IMR-90 (cell line): ENCODE data around the gene MTCL3.

Experiments
- ATAC-seq: fragments of 200-7000 bp; cut with Tn5 transposase; 2 replicates; pipeline ENCODE4 v1.9.1; 2020; ENCODE audit warnings: low read depth, mild to moderate bottlenecking, moderate library complexity
- BruUV-seq: library from RNA; stranded (reverse); fragments of 400-500 nt; replicated peaks from 2 replicates; lab custom pipeline; 2021; lab: Mats Ljungman, UMichigan
- CTCF ChIA-PET: fragments of 300-600 bp; formaldehyde crosslinking; extraction: SDS; loops from one replicate; lab custom pipeline; 2021; ENCODE audit warnings: antibody characterized with exemption; lab: Yijun Ruan, JAX
- POLR2A ChIA-PET: fragments of 300-600 bp; sonication (Branson Sonifier 250); formaldehyde crosslinking; loops from one replicate; lab custom pipeline; 2022; ENCODE audit warnings: antibody characterized with exemption; ENCODE audit not compliant: unreplicated experiment; lab: Charles Lee
- DNase-seq: peaks from one replicate; pipeline ENCODE4 v3.0.0; 2013
- H2AFZ ChIP-seq: replicated peaks from 2 replicates; pipeline ENCODE3; 2013; ENCODE audit warnings: low read length, mild to moderate bottlenecking; ENCODE audit not compliant: poor library complexity
- H2AK5ac ChIP-seq: 2 replicates; pipeline ENCODE4 v1.6.1; 2013; ENCODE audit warnings: low read depth, low read length, inconsistent platforms
- H2AK9ac ChIP-seq: replicated peaks from 2 replicates; pipeline ENCODE3; 2013; ENCODE audit warnings: mild to moderate bottlenecking, low read depth, low read length, moderate library complexity; ENCODE audit not compliant: poor library complexity
- H2BK120ac ChIP-seq: 2 replicates; pipeline ENCODE4 v1.6.1; 2013; ENCODE audit warnings: low read depth, low read length, inconsistent platforms
- H2BK15ac ChIP-seq: 3 replicates; pipeline ENCODE4 v1.6.1; 2013; ENCODE audit warnings: low read depth, low read length, inconsistent platforms
- H2BK20ac ChIP-seq: 2 replicates; pipeline ENCODE4 v1.6.1; 2013; ENCODE audit warnings: low read depth, mild to moderate bottlenecking, inconsistent platforms, low read length, moderate library complexity
- H2BK5ac ChIP-seq: 2 replicates; pipeline ENCODE4 v1.6.1; 2013; ENCODE audit warnings: mild to moderate bottlenecking, low read depth, low read length, inconsistent platforms; ENCODE audit not compliant: poor library complexity, severe bottlenecking
- H3K14ac ChIP-seq: replicated peaks from 2 replicates; pipeline ENCODE4 v1.6.1; 2013; ENCODE audit warnings: low read depth, low read length, inconsistent platforms
- H3K18ac ChIP-seq: 2 replicates; pipeline ENCODE4 v1.6.1; 2013; ENCODE audit warnings: low read depth, low read length, control low read depth
- H3K23ac ChIP-seq: 2 replicates; pipeline ENCODE4 v1.6.1; 2013; ENCODE audit warnings: low read depth, low read length, inconsistent platforms
- H3K27ac ChIP-seq: 2 replicates; pipeline ENCODE4 v1.5.1; 2013; ENCODE audit warnings: mild to moderate bottlenecking, control low read depth, low read length; ENCODE audit not compliant: insufficient read depth
- H3K27me3 ChIP-seq: 2 replicates; pipeline ENCODE4 v1.6.1; 2013; ENCODE audit warnings: low read length; ENCODE audit not compliant: control insufficient read depth, insufficient read depth
- H3K36me3 ChIP-seq: 2 replicates; pipeline ENCODE4 v1.6.1; 2013; ENCODE audit warnings: low read length, mixed read lengths; ENCODE audit not compliant: control insufficient read depth, insufficient read depth
- H3K4ac ChIP-seq: 2 replicates; pipeline ENCODE4 v1.6.1; 2013; ENCODE audit warnings: low read depth, low read length, inconsistent platforms
- H3K4me1 ChIP-seq: 2 replicates; pipeline ENCODE4 v1.6.1; 2013; ENCODE audit warnings: low read length, mixed read lengths; ENCODE audit not compliant: control insufficient read depth, insufficient read depth
- H3K4me2 ChIP-seq: 2 replicates; pipeline ENCODE4 v1.6.1; 2013; ENCODE audit warnings: low read depth, mild to moderate bottlenecking, control low read depth, low read length, moderate library complexity
- H3K4me3 ChIP-seq: 2 replicates; pipeline ENCODE4 v1.5.1; 2013; ENCODE audit warnings: low read depth, mild to moderate bottlenecking, control low read depth, low read length, moderate library complexity; ENCODE audit not compliant: insufficient read depth
- H3K56ac ChIP-seq: 2 replicates; pipeline ENCODE4 v1.6.1; 2013; ENCODE audit warnings: low read length, inconsistent platforms; ENCODE audit not compliant: insufficient read depth; ENCODE audit errors: extremely low read depth
- H3K79me1 ChIP-seq, 2 experiments: 2 replicates each; pipeline ENCODE4 v1.6.1; 2013; ENCODE audit warnings: low read length in 2 of 2, inconsistent platforms in 1 of 2, low read depth in 1 of 2
- H3K9ac ChIP-seq: 2 replicates; pipeline ENCODE4 v1.6.1; 2013; ENCODE audit warnings: low read depth, low read length, control low read depth
- H3K9me1 ChIP-seq: 2 replicates; pipeline ENCODE4 v1.6.1; 2013; ENCODE audit warnings: low read length, inconsistent platforms; ENCODE audit not compliant: insufficient read depth
- H3K9me3 ChIP-seq: 2 replicates; pipeline ENCODE4 v1.6.1; 2013; ENCODE audit warnings: low read length; ENCODE audit not compliant: control insufficient read depth, insufficient read depth
- H4K20me1 ChIP-seq: 2 replicates; pipeline ENCODE4 v1.6.1; 2013; ENCODE audit warnings: low read length, inconsistent platforms; ENCODE audit not compliant: insufficient read depth
- H4K5ac ChIP-seq: 2 replicates; pipeline ENCODE4 v1.6.1; 2013; ENCODE audit warnings: mild to moderate bottlenecking, low read depth, low read length, control low read depth
- H4K8ac ChIP-seq, 2 experiments: 2 replicates each; pipeline ENCODE4 v1.6.1; 2013; ENCODE audit warnings: low read depth in 2 of 2, low read length in 2 of 2, control low read depth in 1 of 2, inconsistent platforms in 1 of 2
- H4K91ac ChIP-seq: 2 replicates; pipeline ENCODE4 v1.6.1; 2013; ENCODE audit warnings: low read depth, low read length, inconsistent platforms; ENCODE audit not compliant: insufficient read depth
- BHLHE40 ChIP-seq: fragments of 150-350 bp; IDR thresholded peaks from 2 replicates; pipeline ENCODE4 v1.6.1; 2016; ENCODE audit warnings: mild to moderate bottlenecking, low read depth, low read length
- CEBPB ChIP-seq: IDR thresholded peaks from 2 replicates; pipeline ENCODE4 v1.6.1; 2012; ENCODE audit warnings: low read depth, low read length, improper control_type of control experiment
- CHD1 ChIP-seq: IDR thresholded peaks from 2 replicates; pipeline ENCODE4 v1.6.1; 2012; ENCODE audit warnings: low read depth, low read length, improper control_type of control experiment
- FOS ChIP-seq: fragments of 150-350 bp; IDR thresholded peaks from 2 replicates; pipeline ENCODE4 v1.6.1; 2016; ENCODE audit warnings: low read depth, low read length
- MAFK ChIP-seq: IDR thresholded peaks from 2 replicates; pipeline ENCODE4 v1.6.1; 2012; ENCODE audit warnings: low read depth, low read length, improper control_type of control experiment
- MAZ ChIP-seq: IDR thresholded peaks from 2 replicates; pipeline ENCODE4 v1.6.1; 2012; ENCODE audit warnings: low read depth, mild to moderate bottlenecking, low read length, improper control_type of control experiment, moderate library complexity, borderline replicate concordance
- MXI1 ChIP-seq: IDR thresholded peaks from 2 replicates; pipeline ENCODE4 v1.6.1; 2012; ENCODE audit warnings: low read depth, mild to moderate bottlenecking, low read length, moderate library complexity, borderline replicate concordance
- NFE2L2 ChIP-seq: fragments of 150-350 bp; IDR thresholded peaks from 2 replicates; pipeline ENCODE4 v1.6.1; 2016; ENCODE audit warnings: low read depth, mild to moderate bottlenecking, low read length
- POLR2A ChIP-seq: IDR thresholded peaks from 2 replicates; pipeline ENCODE4 v1.6.1; 2012; ENCODE audit warnings: mild to moderate bottlenecking, low read depth, low read length
- RAD21 ChIP-seq: IDR thresholded peaks from 2 replicates; pipeline ENCODE4 v1.6.1; 2012; ENCODE audit warnings: low read length, improper control_type of control experiment
- RFX5 ChIP-seq: IDR thresholded peaks from 2 replicates; pipeline ENCODE4 v1.8.0; 2012; ENCODE audit warnings: low read depth, mild to moderate bottlenecking, low read length, moderate library complexity
- SMC3 ChIP-seq: fragments of 150-350 bp; IDR thresholded peaks from 2 replicates; pipeline ENCODE4 v1.6.1; 2016; ENCODE audit warnings: low read depth, mild to moderate bottlenecking, antibody characterized with exemption, low read length, moderate library complexity
- WGBS, 2 experiments: methylation state at CpG; one replicate each; pipeline versions ENCODE4 v1.1.5 to v1.1.7; 2013; ENCODE audit warnings: missing lambda C conversion rate in 2 of 2; ENCODE audit not compliant: insufficient read length in 1 of 2; ENCODE audit errors: extremely low coverage in 2 of 2; 5-methylcytosine and 5-hydroxymethylcytosine counted together
- dilution Hi-C: fragments of 300-500 bp; cut with HindIII; formaldehyde crosslinking; loops from one replicate; pipeline ENCODE4 v1.14.3; 2018; ENCODE audit warnings: low sequenced_read_pairs; ENCODE audit not compliant: unreplicated experiment
- in situ Hi-C: fragments of 300-500 bp; cut with MboI; formaldehyde crosslinking; loops from 3 replicates; pipeline ENCODE4 v1.14.3; 2019; ENCODE audit warnings: low sequenced_read_pairs, inconsistent platforms, mixed read lengths
- intact Hi-C: fragments of 100-400 bp; cut with micrococcal nuclease; formaldehyde crosslinking; loops from 2 replicates; pipeline ENCODE4 v1.10.0; 2022
- TF ChIP-seq, protein P1 (sequence below): fragments of 150-350 bp; IDR thresholded peaks from 2 replicates; pipeline ENCODE4 v1.6.1; 2016; ENCODE audit warnings: low read depth, mild to moderate bottlenecking, low read length, moderate library complexity, borderline replicate concordance
- TF ChIP-seq, protein P2 (sequence below): conservative IDR thresholded peaks from 2 replicates; pipeline ENCODE4 v1.5.1; 2012; ENCODE audit warnings: mild to moderate bottlenecking, low read depth, low read length, improper control_type of control experiment
- TF ChIP-seq, protein P3 (sequence below): fragments of 150-350 bp; IDR thresholded peaks from 2 replicates; pipeline ENCODE4 v1.6.1; 2017; ENCODE audit warnings: mild to moderate bottlenecking, antibody characterized with exemption, low read length, low read depth

The MTCL3 gene

DNA sequence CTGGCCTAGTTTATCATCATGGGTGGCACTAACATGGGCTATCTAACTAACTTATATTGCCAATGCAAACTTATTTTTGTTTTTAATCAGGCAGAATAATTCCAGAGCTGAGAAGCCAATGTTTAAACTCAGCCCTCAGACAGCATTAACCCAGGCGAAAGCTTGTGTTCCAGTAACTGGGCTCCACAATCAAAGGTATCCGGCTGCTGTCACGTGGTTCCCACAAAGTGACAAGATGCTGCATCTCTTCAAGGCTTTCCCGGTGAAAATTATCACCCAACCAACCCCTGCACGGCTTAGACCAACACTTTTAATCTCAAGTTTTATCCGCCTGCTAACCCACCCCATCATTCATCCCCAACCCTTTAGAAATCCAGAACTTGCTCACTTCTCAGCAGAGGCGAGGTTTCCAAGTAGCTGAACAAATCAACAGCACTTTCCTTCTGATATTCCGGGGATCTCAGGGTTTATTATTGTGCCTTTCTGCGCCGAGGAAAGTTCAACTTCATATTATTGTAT, 885 bp downstream of the MTCL3 start:
- POLR2A ChIA-PET: no interaction called here
- H3K4me1 ChIP-seq: peaks cover 5% of the 10 kb centered on the region; the same call in 1 of the 2 replicates
- intact Hi-C loops: loop anchor here (5.0 kb wide), 2 partner anchors 36 to 216 kb away; no protein-coding TSS in a partner anchor
- CTCF ChIA-PET: no interaction called here
- H3K9me3 ChIP-seq: no peaks in the 10 kb centered on the region
- H2AFZ ChIP-seq: peak overlapping the region; percentile 82
- H3K9me1 ChIP-seq: peaks cover 4% of the 10 kb centered on the region; the same call in 1 of the 2 replicates
- in situ Hi-C loops: no loop called here
- no peak overlapping the region for H2AK5ac ChIP-seq
- 0 out of 2 replicates have a peak overlapping the region, but pooled peaks have one; percentile 3 for H3K23ac ChIP-seq
- dilution Hi-C loops: no loop called here
- no peak overlapping the region for H3K56ac ChIP-seq
- WGBS, 2 experiments: 5% methylated on average over 7 of the region's 10 CpGs; no CpG with 5 or more reads in 1 of the 2 experiments
- H3K4me2 ChIP-seq: peak overlapping the region; percentile 73
- no peak overlapping the region for H4K5ac ChIP-seq
- no peaks in the 10 kb centered on the region for H4K20me1 ChIP-seq
- peak overlapping the region; percentile 17 for H3K4me3 ChIP-seq
- no peak overlapping the region for H2AK9ac ChIP-seq
- no TSS peak for BruUV-seq
- H2BK20ac ChIP-seq: no peak overlapping the region
- no peak overlapping the region for H3K18ac ChIP-seq
- no peak overlapping the region for H3K14ac ChIP-seq
- H3K27ac ChIP-seq: no peak overlapping the region
- H2BK5ac ChIP-seq: no peak overlapping the region
- no peaks in the 10 kb centered on the region for H3K36me3 ChIP-seq
- DNase-seq (no peak), ATAC-seq (no peak)
- H4K8ac ChIP-seq: no peak overlapping the region
- H3K27me3 ChIP-seq: 0 out of 2 replicates have a peak, but pooled peaks cover 3% of the 10 kb centered on the region
- H4K91ac ChIP-seq: no peak overlapping the region
- TF ChIP-seq FOS (no peak), RFX5 (no peak), BHLHE40 (no peak), MAFK (no peak), POLR2A (no peak), RAD21 (no peak), CEBPB (no peak), NFE2L2 (no peak), CHD1 (no peak), SMC3 (no peak), MXI1 (no peak), MAZ (no peak)
- TF ChIP-seq, protein P1, sequence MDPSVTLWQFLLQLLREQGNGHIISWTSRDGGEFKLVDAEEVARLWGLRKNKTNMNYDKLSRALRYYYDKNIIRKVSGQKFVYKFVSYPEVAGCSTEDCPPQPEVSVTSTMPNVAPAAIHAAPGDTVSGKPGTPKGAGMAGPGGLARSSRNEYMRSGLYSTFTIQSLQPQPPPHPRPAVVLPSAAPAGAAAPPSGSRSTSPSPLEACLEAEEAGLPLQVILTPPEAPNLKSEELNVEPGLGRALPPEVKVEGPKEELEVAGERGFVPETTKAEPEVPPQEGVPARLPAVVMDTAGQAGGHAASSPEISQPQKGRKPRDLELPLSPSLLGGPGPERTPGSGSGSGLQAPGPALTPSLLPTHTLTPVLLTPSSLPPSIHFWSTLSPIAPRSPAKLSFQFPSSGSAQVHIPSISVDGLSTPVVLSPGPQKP: no peak
- TF ChIP-seq, protein P2, sequence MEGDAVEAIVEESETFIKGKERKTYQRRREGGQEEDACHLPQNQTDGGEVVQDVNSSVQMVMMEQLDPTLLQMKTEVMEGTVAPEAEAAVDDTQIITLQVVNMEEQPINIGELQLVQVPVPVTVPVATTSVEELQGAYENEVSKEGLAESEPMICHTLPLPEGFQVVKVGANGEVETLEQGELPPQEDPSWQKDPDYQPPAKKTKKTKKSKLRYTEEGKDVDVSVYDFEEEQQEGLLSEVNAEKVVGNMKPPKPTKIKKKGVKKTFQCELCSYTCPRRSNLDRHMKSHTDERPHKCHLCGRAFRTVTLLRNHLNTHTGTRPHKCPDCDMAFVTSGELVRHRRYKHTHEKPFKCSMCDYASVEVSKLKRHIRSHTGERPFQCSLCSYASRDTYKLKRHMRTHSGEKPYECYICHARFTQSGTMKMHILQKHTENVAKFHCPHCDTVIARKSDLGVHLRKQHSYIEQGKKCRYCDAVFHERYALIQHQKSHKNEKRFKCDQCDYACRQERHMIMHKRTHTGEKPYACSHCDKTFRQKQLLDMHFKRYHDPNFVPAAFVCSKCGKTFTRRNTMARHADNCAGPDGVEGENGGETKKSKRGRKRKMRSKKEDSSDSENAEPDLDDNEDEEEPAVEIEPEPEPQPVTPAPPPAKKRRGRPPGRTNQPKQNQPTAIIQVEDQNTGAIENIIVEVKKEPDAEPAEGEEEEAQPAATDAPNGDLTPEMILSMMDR: no peak
- TF ChIP-seq, protein P3, sequence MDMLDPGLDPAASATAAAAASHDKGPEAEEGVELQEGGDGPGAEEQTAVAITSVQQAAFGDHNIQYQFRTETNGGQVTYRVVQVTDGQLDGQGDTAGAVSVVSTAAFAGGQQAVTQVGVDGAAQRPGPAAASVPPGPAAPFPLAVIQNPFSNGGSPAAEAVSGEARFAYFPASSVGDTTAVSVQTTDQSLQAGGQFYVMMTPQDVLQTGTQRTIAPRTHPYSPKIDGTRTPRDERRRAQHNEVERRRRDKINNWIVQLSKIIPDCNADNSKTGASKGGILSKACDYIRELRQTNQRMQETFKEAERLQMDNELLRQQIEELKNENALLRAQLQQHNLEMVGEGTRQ: no peak
- H3K4ac ChIP-seq: no peak overlapping the region
- no peak overlapping the region for H2BK120ac ChIP-seq
- H3K9ac ChIP-seq: no peak overlapping the region
- H3K79me1 ChIP-seq: 0 out of 4 replicates have a peak, but pooled peaks cover 0 to 8% of the 10 kb centered on the region in 2 experiments
- H2BK15ac ChIP-seq: no peak overlapping the region
